Endothelial cell of umbilical vein (primary cell): ENCODE measurements around the gene PTPRF. TPM values are rescaled to one million over a fixed set of nuclear protein-coding genes. Genes with fewer than 3 reads are reported as not detected.

Experiments used
- BruUV-seq: library from RNA; stranded (reverse); fragments of 400-500 nt; replicated peaks from 2 replicates; lab custom pipeline; 2021; lab: Mats Ljungman, UMichigan
- CTCF ChIA-PET: fragments of 300-600, 350-600 bp; sonication (Branson Sonifier 250); formaldehyde crosslinking; loops from one replicate; lab custom pipeline; 2021; ENCODE audit warnings: antibody characterized with exemption, inconsistent platforms; lab: Charles Lee
- POLR2A ChIA-PET: fragments of 300-600, 350-600 bp; sonication (Branson Sonifier 250); formaldehyde crosslinking; loops from one replicate; lab custom pipeline; 2021; ENCODE audit warnings: antibody characterized with exemption, inconsistent platforms; lab: Charles Lee
- DNase-seq: peaks from one replicate; pipeline ENCODE4 v3.0.0-alpha.2; 2011; ENCODE audit warnings: low read depth, low spot score
- FAIRE-seq: peaks from 2 replicates; lab custom pipeline; 2011; peaks lifted over from hg19 to GRCh38; lab: Jason Lieb, UNC
- H2AFZ ChIP-seq: 2 replicates; pipeline ENCODE4 v1.6.0; 2012; ENCODE audit warnings: low read depth, low read length, control low read depth, inconsistent platforms
- H3K27ac ChIP-seq: 2 replicates; pipeline ENCODE4 v1.5.1; 2011; ENCODE audit warnings: low read depth, mild to moderate bottlenecking, control low read depth, low read length, moderate library complexity; ENCODE audit not compliant: insufficient read depth
- H3K27me3 ChIP-seq, 2 experiments: 2 replicates each; pipeline versions ENCODE4 v1.6.0 to v1.6.1; 2011; ENCODE audit warnings: low read length in 2 of 2, mixed read lengths in 1 of 2; ENCODE audit not compliant: control insufficient read depth in 2 of 2, insufficient read depth in 2 of 2
- H3K36me3 ChIP-seq, 2 experiments: 2 replicates in 1 of 2; 3 replicates in 1 of 2; pipeline ENCODE4 v1.5.1; 2011; ENCODE audit warnings: low read length in 2 of 2, mild to moderate bottlenecking in 1 of 2, moderate library complexity in 1 of 2; ENCODE audit not compliant: control insufficient read depth in 2 of 2, insufficient read depth in 2 of 2; ENCODE audit errors: extremely low read depth in 1 of 2
- H3K4me1 ChIP-seq: 3 replicates; pipeline ENCODE4 v1.5.1; 2011; ENCODE audit warnings: mild to moderate bottlenecking, low read length; ENCODE audit not compliant: control insufficient read depth, insufficient read depth; ENCODE audit errors: extremely low read depth
- H3K4me2 ChIP-seq: 2 replicates; pipeline ENCODE4 v1.6.1; 2011; ENCODE audit warnings: low read length, control low read depth, mixed read lengths; ENCODE audit not compliant: insufficient read depth
- H3K4me3 ChIP-seq, 3 experiments: fragments of 200-600 bp in 1 of 3; sonication (generic), shearing (Covaris generic) in 1 of 3; replicated peaks in 1 of 3; 2 replicates each; pipeline ENCODE4 v1.5.1; 2011 to 2016; ENCODE audit warnings: control low read depth in 3 of 3, low read length in 3 of 3, mild to moderate bottlenecking in 2 of 3, inconsistent platforms in 1 of 3, low read depth in 1 of 3, moderate library complexity in 1 of 3; ENCODE audit not compliant: insufficient read depth in 1 of 3
- H3K79me2 ChIP-seq: 2 replicates; pipeline ENCODE4 v1.6.0; 2012; ENCODE audit warnings: low read length, inconsistent platforms; ENCODE audit not compliant: control insufficient read depth, insufficient read depth
- H3K9ac ChIP-seq: replicated peaks from 2 replicates; pipeline ENCODE3; 2011; ENCODE audit warnings: low read length, control low read depth; ENCODE audit not compliant: insufficient read depth; ENCODE audit errors: extremely low read depth
- H3K9me1 ChIP-seq: replicated peaks from 3 replicates; pipeline ENCODE4 v1.6.0; 2011; ENCODE audit warnings: mild to moderate bottlenecking, low read length; ENCODE audit not compliant: control insufficient read depth, insufficient read depth; ENCODE audit errors: extremely low read depth
- H3K9me3 ChIP-seq: replicated peaks from 2 replicates; pipeline ENCODE4 v1.5.1; 2012; ENCODE audit warnings: low read length, inconsistent platforms; ENCODE audit not compliant: control insufficient read depth, insufficient read depth
- H4K20me1 ChIP-seq: replicated peaks from 2 replicates; pipeline ENCODE3; 2011; ENCODE audit warnings: mild to moderate bottlenecking, low read length; ENCODE audit not compliant: control insufficient read depth, insufficient read depth; ENCODE audit errors: extremely low read depth
- EZH2 ChIP-seq: IDR thresholded peaks from 2 replicates; pipeline ENCODE4 v1.6.1; 2012; ENCODE audit warnings: borderline replicate concordance, low read depth, mild to moderate bottlenecking, moderate library complexity, low read length, inconsistent platforms; ENCODE audit not compliant: severe bottlenecking
- FOS ChIP-seq: IDR thresholded peaks from 2 replicates; pipeline ENCODE4 v1.6.1; 2011; ENCODE audit warnings: mild to moderate bottlenecking, low read length, moderate library complexity, borderline replicate concordance; ENCODE audit not compliant: insufficient read depth
- GATA2 ChIP-seq: IDR thresholded peaks from 2 replicates; pipeline ENCODE4 v1.7.0; 2011; ENCODE audit warnings: low read depth, mild to moderate bottlenecking, moderate library complexity, mixed read lengths, low read length; ENCODE audit not compliant: insufficient read length, insufficient read depth
- JUN ChIP-seq: IDR thresholded peaks from 2 replicates; pipeline ENCODE4 v1.6.1; 2011; ENCODE audit warnings: borderline replicate concordance, low read depth; ENCODE audit not compliant: insufficient read length, insufficient read depth
- MAX ChIP-seq: IDR thresholded peaks from 2 replicates; pipeline ENCODE4 v1.6.1; 2011; ENCODE audit not compliant: insufficient read depth, insufficient read length
- MYC ChIP-seq: IDR thresholded peaks from one replicate; pipeline ENCODE4 v1.6.1; 2011; ENCODE audit warnings: mild to moderate bottlenecking, low read depth, low read length
- POLR2A ChIP-seq: IDR thresholded peaks from 2 replicates; pipeline ENCODE4 v1.6.1; 2012; ENCODE audit warnings: low read depth, mild to moderate bottlenecking, control low read depth, low read length
- POLR2AphosphoS5 ChIP-seq: IDR thresholded peaks from 2 replicates; pipeline ENCODE4 v1.6.1; 2012; ENCODE audit warnings: low read depth, mild to moderate bottlenecking, control low read depth, low read length, moderate library complexity; ENCODE audit not compliant: insufficient read depth
- dilution Hi-C: fragments of 300-500 bp; cut with MboI; formaldehyde crosslinking; loops from one replicate; pipeline ENCODE4 v1.15.0; 2019; ENCODE audit warnings: low sequenced_read_pairs; ENCODE audit not compliant: extremely low pct_ligation_motif_present
- intact Hi-C: fragments of 100-400 bp; cut with micrococcal nuclease; formaldehyde crosslinking; loops from one replicate; pipeline ENCODE4 v1.10.0; 2022
- polyA plus RNA-seq, 4 experiments: library from polyadenylated mRNA; depleted of rRNA in 3 of 4; stranded (reverse) in 3 of 4; unstranded in 1 of 4; fragments of >200 nt; gene quantifications; 2 replicates each; pipeline versions ENCODE4 v1.2.1 to v1.2.3, GENCODE V29; 2011 to 2012; ENCODE audit warnings: missing spikeins in 1 of 4
- total RNA-seq: library from RNA; stranded (reverse); gene quantifications from 2 replicates; pipeline ENCODE4 v1.2.3, GENCODE V29; 2021
- TF ChIP-seq, protein P1 (sequence below), 2 donors: IDR thresholded peaks; 1 replicate in 1 of 2; 2 replicates in 1 of 2; pipeline ENCODE4 v1.5.1; 2011; ENCODE audit warnings: low read length in 2 of 2, mild to moderate bottlenecking in 2 of 2, moderate library complexity in 2 of 2, control low read depth in 1 of 2, inconsistent platforms in 1 of 2, low read depth in 1 of 2; ENCODE audit not compliant: insufficient read depth in 1 of 2; ENCODE audit errors: extremely low read depth in 1 of 2

The PTPRF gene
- total and polyA plus RNA-seq, 2 donors (not counting 3 experiments of a cell fraction or from before 2014, with no cell fraction given): 217 to 338 TPM

GRCh38 chr1:43639976-43640794, 109.5 kb downstream of the PTPRF start:
- Histone ChIP-seq H3K9me3 (no peaks in the 10 kb centered on the region), H3K27ac (no peak overlapping the region), H4K20me1 (no peaks in the 10 kb centered on the region), H3K79me2 (no peaks in the 10 kb centered on the region), H3K27me3 (peaks cover 7 to 12% of the 10 kb centered on the region in 2 experiments), H2AFZ (no peak overlapping the region), H3K9me1 (no peaks in the 10 kb centered on the region), H3K36me3 (no peaks in the 10 kb centered on the region), H3K4me2 (no peak overlapping the region), H3K4me1 (no peaks in the 10 kb centered on the region), H3K4me3 (no peak overlapping the region), H3K9ac (no peak overlapping the region)
- no TSS peak for BruUV-seq
- POLR2A ChIA-PET: no interaction called here
- TF ChIP-seq JUN: no peak
- CTCF ChIA-PET: interaction anchor here (1.7 kb wide), 1 partner anchor 10 kb away, joined by 4 read pairs; the partner anchor contains the start of gene KDM4A
- intact Hi-C loops (no loop called here), dilution Hi-C loops (no loop called here)
- peak; percentile 82 for FAIRE-seq
- no peak for DNase-seq

DNA sequence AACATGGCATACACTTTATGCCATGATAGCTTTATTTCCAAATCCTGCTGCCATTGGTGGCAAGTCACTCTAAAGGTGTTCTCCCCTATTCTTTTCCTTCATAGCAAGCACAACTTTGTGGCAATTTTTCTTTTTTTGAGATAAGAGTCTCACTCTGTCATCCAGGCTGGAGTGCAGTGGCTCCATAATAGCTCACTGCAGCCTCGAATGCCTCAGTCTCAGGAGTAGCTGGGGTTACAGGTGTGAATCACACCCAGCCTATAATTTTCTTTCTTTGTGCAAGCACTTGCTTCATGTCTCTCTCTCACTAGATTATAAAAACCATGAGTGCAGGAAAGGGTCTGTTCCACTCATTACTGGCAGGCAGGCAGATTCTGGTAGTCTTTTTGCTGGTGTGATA, 113.9 kb downstream of the PTPRF start:
- Histone ChIP-seq H3K4me2 (no peak overlapping the region), H3K79me2 (no peaks in the 10 kb centered on the region), H4K20me1 (no peaks in the 10 kb centered on the region), H3K4me1 (peaks cover 4% of the 10 kb centered on the region), H3K9me3 (no peaks in the 10 kb centered on the region), H2AFZ (no peak overlapping the region), H3K36me3 (no peaks in the 10 kb centered on the region), H3K9ac (no peak overlapping the region), H3K9me1 (no peaks in the 10 kb centered on the region), H3K4me3 (no peak overlapping the region), H3K27me3 (peaks cover 11 to 15% of the 10 kb centered on the region in 2 experiments), H3K27ac (no peak overlapping the region)
- TF ChIP-seq GATA2 (no peak), MAX (no peak), JUN (no peak), POLR2A (no peak), EZH2 (no peak), POLR2AphosphoS5 (no peak), FOS (no peak), MYC (no peak)
- TF ChIP-seq, protein P1, sequence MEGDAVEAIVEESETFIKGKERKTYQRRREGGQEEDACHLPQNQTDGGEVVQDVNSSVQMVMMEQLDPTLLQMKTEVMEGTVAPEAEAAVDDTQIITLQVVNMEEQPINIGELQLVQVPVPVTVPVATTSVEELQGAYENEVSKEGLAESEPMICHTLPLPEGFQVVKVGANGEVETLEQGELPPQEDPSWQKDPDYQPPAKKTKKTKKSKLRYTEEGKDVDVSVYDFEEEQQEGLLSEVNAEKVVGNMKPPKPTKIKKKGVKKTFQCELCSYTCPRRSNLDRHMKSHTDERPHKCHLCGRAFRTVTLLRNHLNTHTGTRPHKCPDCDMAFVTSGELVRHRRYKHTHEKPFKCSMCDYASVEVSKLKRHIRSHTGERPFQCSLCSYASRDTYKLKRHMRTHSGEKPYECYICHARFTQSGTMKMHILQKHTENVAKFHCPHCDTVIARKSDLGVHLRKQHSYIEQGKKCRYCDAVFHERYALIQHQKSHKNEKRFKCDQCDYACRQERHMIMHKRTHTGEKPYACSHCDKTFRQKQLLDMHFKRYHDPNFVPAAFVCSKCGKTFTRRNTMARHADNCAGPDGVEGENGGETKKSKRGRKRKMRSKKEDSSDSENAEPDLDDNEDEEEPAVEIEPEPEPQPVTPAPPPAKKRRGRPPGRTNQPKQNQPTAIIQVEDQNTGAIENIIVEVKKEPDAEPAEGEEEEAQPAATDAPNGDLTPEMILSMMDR (IDR thresholded peaks at IDR 0.05; ENCODE audit: extremely low read depth in 1 of 2, insufficient read depth in 1 of 2, low read depth in 1 of 2, low read length in 2 of 2): no peak
- no peak for FAIRE-seq
- intact Hi-C loops: no loop called here
- BruUV-seq: no TSS peak
- CTCF ChIA-PET: interaction anchor here (1.2 to 1.7 kb wide), 2 partner anchors 8 to 9 kb away, joined by 3 to 6 read pairs; no protein-coding TSS in a partner anchor
- dilution Hi-C loops: no loop called here
- DNase-seq: no peak
- POLR2A ChIA-PET: no interaction called here
